ENCODE results near the gene NCCRP1.

- TF ChIP-seq CTCF (conservative IDR thresholded peaks at IDR 0.05 in 1 of 2, IDR thresholded peaks at IDR 0.05 in 1 of 2; ENCODE audit: extremely low read depth in 1 of 2, insufficient read depth in 1 of 2, low read depth in 1 of 2, low read length in 2 of 2) (no peak), EZH2 (IDR thresholded peaks at IDR 0.05; ENCODE audit: borderline replicate concordance, low read length) (no peak)
Observed at GRCh38 chr19:39179754-39180153, 17.0 kb upstream of the NCCRP1 start.
